Fibroblast of skin of back (primary cell): Measurements from ENCODE around the gene KRTAP29-1. TPM values are rescaled to one million over a fixed set of nuclear protein-coding genes. Genes with fewer than 3 reads are reported as not detected.
"Not testable (repeated sequence)": the region's sequence is repeated elsewhere in the genome, so short reads cannot be mapped to it uniquely, and the experiment has no call there.

Experiments
- DNase-seq: peaks from one replicate; pipeline ENCODE4 v3.0.0-alpha.2; 2013
- polyA plus RNA-seq, 2 experiments: library from polyadenylated mRNA; unstranded; fragments of 120-200 nt; gene quantifications; one replicate each; pipeline ENCODE4 v1.2.1, GENCODE V29; 2013; ENCODE audit not compliant: insufficient read length in 2 of 2

Gene KRTAP29-1
- polyA plus RNA-seq (2013, experiment 1 of 2; ENCODE audit: insufficient read length): not detected
- polyA plus RNA-seq (2013, experiment 2 of 2; ENCODE audit: insufficient read length): not detected

- no peak for DNase-seq
Measured at GRCh38 chr17:41301916-41302901, at the start of gene KRTAP29-1. Gene KRTAP29-1, minus strand, starts transcription at chr17:41302851. Its CDS starts 0 bp downstream, at chr17:41302851.

- DNase-seq: no peak
Measured at GRCh38 chr17:41351177-41351576, 48.5 kb upstream of the KRTAP29-1 start.

GRCh38 chr17:41350381-41350878, 47.8 kb upstream of the KRTAP29-1 start, which contains the start of gene KRT33A:
Gene KRT33A, minus strand, starts transcription at chr17:41350828. Its CDS starts 61 bp downstream, at chr17:41350767.
- not testable (repeated sequence) for DNase-seq

- DNase-seq: no peak
Measured at GRCh38 chr17:41347869-41348760, 45.5 kb upstream of the KRTAP29-1 start.

GRCh38 chr17:41346421-41346820, 43.8 kb upstream of the KRTAP29-1 start:
- not testable (repeated sequence) for DNase-seq

- DNase-seq: no peak
Measured at GRCh38 chr17:41345992-41346391, 43.3 kb upstream of the KRTAP29-1 start.

GRCh38 chr17:41343029-41343428, 40.4 kb upstream of the KRTAP29-1 start:
- no peak for DNase-seq

- DNase-seq: no peak
Measured at GRCh38 chr17:41340934-41341861, 38.5 kb upstream of the KRTAP29-1 start.

GRCh38 chr17:41340494-41340893, 37.8 kb upstream of the KRTAP29-1 start:
- no peak for DNase-seq

GRCh38 chr17:41339571-41340172, 37.0 kb upstream of the KRTAP29-1 start:
- no peak for DNase-seq

- no peak for DNase-seq
Measured at GRCh38 chr17:41338961-41339485, 36.4 kb upstream of the KRTAP29-1 start.

GRCh38 chr17:41335747-41336146, 33.1 kb upstream of the KRTAP29-1 start:
- DNase-seq: no peak

GRCh38 chr17:41334385-41335305, 32.0 kb upstream of the KRTAP29-1 start:
- no peak for DNase-seq

GRCh38 chr17:41333836-41334235, 31.2 kb upstream of the KRTAP29-1 start:
- no peak for DNase-seq

GRCh38 chr17:41333098-41333497, 30.4 kb upstream of the KRTAP29-1 start:
- no peak for DNase-seq

- no peak for DNase-seq
Measured at GRCh38 chr17:41332239-41332638, 29.6 kb upstream of the KRTAP29-1 start.

- no peak for DNase-seq
Measured at GRCh38 chr17:41331606-41332005, 29.0 kb upstream of the KRTAP29-1 start.

GRCh38 chr17:41329279-41329948, 26.8 kb upstream of the KRTAP29-1 start:
- DNase-seq: peak; percentile 70

- DNase-seq: no peak
Measured at GRCh38 chr17:41328207-41328606, 25.6 kb upstream of the KRTAP29-1 start.
